HG03378 (cell line): ENCODE results near the gene OSBPL5.

ENCODE experiments used
- ATAC-seq: cut with Tn5 transposase; IDR thresholded peaks from one replicate; pipeline ENCODE4 v1.9.1; 2021; ENCODE audit warnings: mild to moderate bottlenecking, moderate library complexity; ENCODE audit not compliant: unreplicated experiment

OSBPL5 gene

GRCh38 chr11:3060436-3061025, 104.6 kb downstream of the OSBPL5 start:
- no peak for ATAC-seq

- ATAC-seq, result no peak
These were observed 106.1 kb downstream of the OSBPL5 start for GRCh38 chr11:3058753-3059664.

- ATAC-seq, result peak; percentile 92
These were observed 107.8 kb downstream of the OSBPL5 start, which contains the start of gene CARS1 for GRCh38 chr11:3057069-3057963. TSS of gene CARS1 (minus strand) at chr11:3057423. CDS start at chr11:3057367, 56 bp downstream.

- ATAC-seq, result no peak
These were observed 108.6 kb downstream of the OSBPL5 start for GRCh38 chr11:3056296-3057068.

GRCh38 chr11:3055891-3056290, 109.2 kb downstream of the OSBPL5 start:
- ATAC-seq, result no peak

GRCh38 chr11:3052567-3052966, 112.5 kb downstream of the OSBPL5 start:
- no peak for ATAC-seq

- no peak for ATAC-seq
These were observed 113.0 kb downstream of the OSBPL5 start for GRCh38 chr11:3052109-3052479.

GRCh38 chr11:3051196-3052108, 113.7 kb downstream of the OSBPL5 start:
- ATAC-seq, result no peak

- no peak for ATAC-seq
These were observed 114.5 kb downstream of the OSBPL5 start for GRCh38 chr11:3050386-3051195.

GRCh38 chr11:3049430-3050243, 115.5 kb downstream of the OSBPL5 start:
- ATAC-seq, result peak; percentile 90

GRCh38 chr11:3047637-3048036, 117.5 kb downstream of the OSBPL5 start:
- no peak for ATAC-seq

GRCh38 chr11:3046641-3047040, 118.5 kb downstream of the OSBPL5 start:
- no peak for ATAC-seq

GRCh38 chr11:3046190-3046589, 118.9 kb downstream of the OSBPL5 start:
- no peak for ATAC-seq

- ATAC-seq, result no peak
These were observed 120.2 kb downstream of the OSBPL5 start for GRCh38 chr11:3044915-3045314.

GRCh38 chr11:3044004-3044403, 121.1 kb downstream of the OSBPL5 start:
- ATAC-seq, result no peak

GRCh38 chr11:3043315-3043871, 121.7 kb downstream of the OSBPL5 start:
- no peak for ATAC-seq

- ATAC-seq, result no peak
These were observed 122.4 kb downstream of the OSBPL5 start for GRCh38 chr11:3042496-3043314.
